C1 segment of cervical spinal cord (tissue), 14 donors: Measurements from ENCODE around the gene MBNL2.

Source experiments
- DNase-seq, 14 donors: peaks; one replicate each; lab custom pipeline; 2025; lab: John Stamatoyannopoulos, UW

MBNL2 gene

GRCh38 chr13:97379386-97379785 is 157.3 kb downstream of the MBNL2 start:
- no peak for DNase-seq

DNA sequence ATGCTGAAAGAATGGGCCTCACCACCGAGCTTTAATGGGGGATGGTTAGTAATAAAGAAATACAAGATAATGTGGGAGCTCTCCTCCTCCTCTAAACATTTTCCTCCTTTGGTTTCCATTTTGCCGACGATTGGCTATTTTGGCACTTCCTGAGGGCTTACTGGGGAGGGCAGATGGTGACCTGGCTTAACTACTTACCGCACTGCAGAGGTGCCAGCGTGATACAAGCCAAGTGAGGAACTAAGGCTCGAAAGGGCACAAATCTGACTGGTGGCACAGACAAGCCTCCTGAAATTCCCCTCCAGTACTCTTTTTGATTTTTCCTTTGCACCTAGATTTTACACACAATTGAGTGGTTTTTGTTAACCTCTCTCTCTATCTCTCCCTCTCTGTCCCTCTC is 158.6 kb downstream of the MBNL2 start:
- peak in 1 of 14 donors; percentile 83 for DNase-seq

DNA sequence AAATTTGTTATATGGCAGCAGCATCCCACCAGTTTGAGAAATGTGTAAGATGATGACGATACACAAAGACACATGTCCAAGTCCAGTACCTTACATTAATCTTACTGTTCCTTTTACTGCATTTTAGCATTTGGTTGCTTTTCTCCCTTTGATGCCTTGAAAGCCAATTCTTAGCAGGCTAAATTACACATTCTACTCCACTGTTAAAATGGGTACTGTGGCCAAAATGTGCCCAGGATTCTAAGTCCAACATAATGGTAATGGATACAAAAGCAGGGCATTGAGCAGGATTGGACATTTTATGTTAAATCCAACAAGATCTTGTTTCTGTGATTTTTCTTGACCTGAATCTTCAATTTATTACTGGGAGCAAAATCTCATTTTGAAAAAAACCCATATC is 159.1 kb downstream of the MBNL2 start:
- DNase-seq: no peak

- no peak for DNase-seq
Observed at GRCh38 chr13:97382276-97382675, 160.1 kb downstream of the MBNL2 start.

GRCh38 chr13:97384371-97384770 is 162.2 kb downstream of the MBNL2 start:
- DNase-seq: no peak

DNA sequence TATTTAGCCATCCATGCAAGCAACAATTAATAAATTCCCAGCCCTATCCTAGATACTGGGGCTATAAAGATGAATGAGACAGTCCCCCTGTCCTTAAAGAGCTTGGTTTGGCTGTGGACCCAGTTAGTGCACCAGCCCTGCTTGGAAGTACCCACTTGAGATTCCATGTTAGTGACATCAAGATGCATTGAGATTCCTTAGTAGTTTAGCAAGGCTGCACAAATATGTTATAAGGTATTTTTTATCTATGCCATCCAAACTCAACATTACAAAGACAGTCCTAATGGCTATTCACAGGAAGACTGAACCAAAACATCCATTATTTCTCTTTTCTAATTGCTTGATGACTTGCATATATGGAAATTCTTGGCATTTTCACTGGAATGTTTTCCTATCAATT is 163.0 kb downstream of the MBNL2 start:
- no peak for DNase-seq

DNA sequence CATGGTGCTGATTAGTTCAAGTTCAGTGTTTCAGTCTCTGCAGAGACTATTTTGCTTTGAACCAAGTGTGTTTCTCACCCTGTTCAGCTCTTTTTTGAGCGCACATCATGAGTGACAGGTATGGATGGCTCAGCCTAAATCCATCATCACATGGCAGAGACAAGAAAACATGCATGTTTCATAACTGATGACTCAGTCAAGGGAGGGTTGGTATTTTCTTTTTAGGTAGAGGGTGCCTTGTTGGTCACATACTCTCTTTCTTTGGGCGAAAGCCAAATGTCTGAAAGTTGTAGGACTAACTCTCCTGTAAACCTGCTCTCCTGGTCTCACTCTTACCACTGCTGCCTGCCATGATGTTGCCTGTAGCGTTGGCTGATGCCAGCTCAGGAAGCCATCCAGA is 163.7 kb downstream of the MBNL2 start:
- DNase-seq: no peak

DNA sequence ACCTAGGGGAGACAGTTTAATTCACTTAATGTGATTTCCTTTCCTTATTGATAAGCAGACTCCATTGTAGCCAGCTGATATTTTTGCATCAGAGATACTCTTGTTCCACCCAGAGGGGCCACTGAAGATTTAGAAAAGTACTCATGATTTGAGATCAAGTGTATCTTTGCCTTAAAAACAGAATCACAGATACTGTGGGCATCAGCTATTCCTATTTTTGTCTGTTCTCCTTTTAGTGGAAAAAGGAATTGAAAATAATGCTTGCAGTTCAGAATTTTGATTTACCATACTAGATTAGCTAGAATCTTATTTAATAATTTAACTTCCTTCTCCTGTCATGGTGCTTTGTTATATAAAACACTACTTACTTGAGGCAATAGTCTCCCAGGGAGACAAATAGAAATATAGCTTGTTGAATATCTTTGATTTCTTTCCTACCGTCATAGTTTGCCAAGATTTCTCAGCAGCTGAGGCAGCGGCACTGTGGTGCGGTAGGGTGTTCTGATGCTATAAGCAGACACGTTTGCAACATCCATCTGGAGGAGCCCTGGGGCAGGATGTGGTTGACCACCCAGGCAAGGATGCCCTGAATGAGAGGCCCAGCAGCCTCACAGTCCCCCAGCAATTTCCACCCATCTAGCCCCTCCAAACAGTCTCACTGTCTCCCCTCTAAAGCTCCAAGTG is 164.8 kb downstream of the MBNL2 start:
- DNase-seq: peak in 4 of 14 donors; percentile 34 to 57 (median 44)

DNA sequence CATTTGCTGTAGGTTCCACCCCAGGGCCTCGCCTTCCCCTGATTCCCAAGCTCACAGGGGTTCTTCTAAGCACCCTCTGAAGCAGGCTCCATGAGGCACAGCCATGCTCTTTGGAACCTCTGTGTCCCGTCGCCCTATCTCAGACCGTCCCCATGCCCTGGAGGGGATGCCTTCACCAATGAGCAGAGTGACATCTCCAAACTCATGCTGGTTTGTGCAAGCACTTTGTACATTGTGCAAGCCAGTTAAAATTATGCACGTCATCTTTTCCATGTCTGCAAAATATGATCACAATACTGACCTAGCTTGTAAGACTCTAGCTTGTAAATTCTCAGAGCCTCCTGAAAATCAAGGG is 165.3 kb downstream of the MBNL2 start:
- no peak for DNase-seq

GRCh38 chr13:97387890-97388289 is 165.8 kb downstream of the MBNL2 start:
- no peak for DNase-seq

DNA sequence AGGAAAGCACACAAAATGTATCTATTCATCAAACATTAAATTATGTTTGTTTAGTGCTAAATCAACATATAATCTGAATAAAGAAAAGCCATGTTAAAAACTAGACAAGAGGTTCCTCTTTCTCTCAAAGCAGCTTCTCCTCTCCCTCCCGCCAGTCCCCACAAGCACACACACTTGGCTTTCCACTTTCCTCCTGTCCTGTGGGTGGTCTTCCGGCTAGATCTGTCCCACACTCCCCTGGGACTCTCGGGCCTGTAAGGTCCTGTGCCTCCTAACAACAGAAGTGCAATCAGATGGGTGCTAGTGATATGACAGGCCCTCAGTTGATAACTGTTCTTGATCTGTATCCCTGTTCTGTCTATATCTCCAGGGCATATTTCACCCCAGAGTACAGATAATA is 166.2 kb downstream of the MBNL2 start:
- DNase-seq: peak in 1 of 14 donors; percentile 21

- no peak for DNase-seq
Observed at GRCh38 chr13:97390941-97391600, 168.9 kb downstream of the MBNL2 start.

DNA sequence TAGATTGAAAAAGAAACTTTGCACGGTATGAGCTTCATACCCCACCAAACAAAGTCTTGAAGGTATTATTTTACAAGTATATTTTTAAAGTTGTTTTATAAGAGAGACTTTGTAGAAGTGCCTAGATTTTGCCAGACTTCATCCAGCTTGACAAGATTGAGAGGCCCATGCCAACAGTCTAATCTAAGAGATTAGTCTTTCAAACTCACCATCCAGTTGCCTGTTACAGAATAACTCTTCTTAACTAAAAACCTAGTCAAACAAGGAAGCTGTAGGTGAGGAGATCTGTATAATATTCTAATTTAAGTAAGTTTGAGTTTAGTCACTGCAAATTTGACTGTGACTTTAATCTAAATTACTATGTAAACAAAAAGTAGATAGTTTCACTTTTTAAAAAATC is 169.9 kb downstream of the MBNL2 start:
- no peak for DNase-seq

GRCh38 chr13:97394542-97394941 is 172.4 kb downstream of the MBNL2 start:
- DNase-seq: no peak

GRCh38 chr13:97395447-97396136 is 173.5 kb downstream of the MBNL2 start:
- DNase-seq: no peak

DNA sequence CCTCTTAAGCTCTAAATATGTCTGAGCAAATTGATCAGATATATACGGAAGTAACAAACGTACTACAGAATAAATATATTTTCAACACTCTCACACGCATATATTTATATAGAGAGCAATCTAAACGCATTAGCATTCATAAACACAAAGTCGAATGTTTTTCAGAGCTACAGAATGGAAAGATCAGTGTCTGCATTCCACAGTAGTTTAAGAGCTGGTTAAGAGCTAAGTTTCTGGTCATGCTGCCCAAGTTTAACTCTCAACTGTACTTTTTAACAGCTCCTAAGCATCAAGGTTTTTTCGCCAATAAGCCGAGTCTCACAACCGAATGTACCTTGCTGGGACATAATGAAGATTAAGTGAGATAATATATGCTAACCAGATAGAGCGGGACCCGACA is 175.1 kb downstream of the MBNL2 start:
- no peak for DNase-seq

DNA sequence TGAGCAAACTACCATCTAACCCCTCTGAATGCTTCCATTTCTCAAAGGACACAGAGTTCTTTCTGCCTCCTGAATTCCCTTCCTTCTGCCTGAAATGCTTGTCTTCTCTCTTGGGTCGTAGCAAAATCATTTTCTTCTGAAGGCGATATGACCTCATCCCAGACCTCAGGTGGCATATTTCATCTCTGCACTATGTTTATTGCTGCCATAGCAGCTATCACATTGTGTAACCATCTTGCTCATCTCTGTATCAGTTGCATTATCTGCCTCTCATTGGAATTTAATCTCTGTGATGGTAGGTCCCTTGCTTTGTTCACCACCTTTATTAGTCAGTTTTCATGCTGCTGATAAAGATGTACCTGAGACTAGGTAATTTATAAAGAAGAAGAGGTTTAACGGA is 179.3 kb downstream of the MBNL2 start:
- no peak for DNase-seq

DNA sequence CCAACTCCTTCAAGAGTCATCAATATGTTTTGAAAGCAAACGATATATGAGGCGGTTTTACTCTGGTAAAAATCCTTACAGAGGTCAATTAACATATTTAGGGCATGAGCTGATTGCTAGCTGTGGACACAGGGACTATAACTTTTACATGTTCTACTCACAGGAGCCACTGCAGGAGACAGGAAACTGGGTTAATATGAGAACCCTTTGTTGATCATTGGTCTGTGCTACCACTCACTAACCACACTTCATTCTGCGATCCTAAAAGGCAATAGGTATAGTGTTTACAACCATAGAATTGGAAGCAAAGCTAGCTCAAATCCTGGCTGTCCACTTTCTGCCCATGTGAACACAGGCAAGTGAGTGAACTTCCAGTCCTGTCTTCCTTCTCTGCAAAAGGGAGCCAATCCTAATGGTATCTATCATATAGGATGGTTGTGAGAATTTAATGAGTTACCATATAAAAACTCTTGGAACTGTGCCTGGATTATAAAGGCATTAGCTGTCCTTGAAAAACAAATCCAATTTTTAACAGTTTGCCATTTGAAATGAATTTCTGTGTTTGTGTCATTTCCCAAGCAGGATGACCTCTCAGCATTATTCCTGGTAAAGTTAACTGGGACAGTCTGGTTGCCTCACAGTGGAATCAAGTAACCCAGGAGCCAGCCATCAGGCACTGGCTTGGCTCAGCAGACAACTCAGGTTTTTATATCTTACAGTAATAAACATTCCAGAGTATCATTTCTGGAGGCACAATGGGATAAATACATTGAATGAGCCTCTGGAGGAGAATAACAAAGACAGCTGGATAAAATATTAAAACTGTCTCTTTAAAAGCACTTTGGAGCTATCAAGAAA is 182.0 kb downstream of the MBNL2 start:
- DNase-seq: no peak

DNA sequence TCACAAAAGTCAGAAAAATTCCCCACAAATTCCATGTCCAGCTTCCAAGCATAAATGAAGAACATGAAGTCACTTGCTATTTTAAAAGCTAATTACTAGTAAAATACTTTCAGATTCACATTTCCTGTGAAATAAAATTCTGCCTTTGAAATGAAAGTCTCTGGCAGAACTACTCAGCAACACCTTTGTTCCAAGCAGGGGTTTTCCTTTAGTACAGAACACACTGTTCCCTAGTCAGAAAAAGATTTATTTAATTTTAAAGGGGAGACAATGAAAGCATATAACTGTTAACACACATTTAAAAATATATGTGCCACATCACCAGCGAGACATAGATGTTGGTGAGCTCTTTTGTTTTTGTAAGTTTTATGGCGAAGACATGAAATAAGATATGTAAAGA is 185.4 kb downstream of the MBNL2 start:
- no peak for DNase-seq

DNA sequence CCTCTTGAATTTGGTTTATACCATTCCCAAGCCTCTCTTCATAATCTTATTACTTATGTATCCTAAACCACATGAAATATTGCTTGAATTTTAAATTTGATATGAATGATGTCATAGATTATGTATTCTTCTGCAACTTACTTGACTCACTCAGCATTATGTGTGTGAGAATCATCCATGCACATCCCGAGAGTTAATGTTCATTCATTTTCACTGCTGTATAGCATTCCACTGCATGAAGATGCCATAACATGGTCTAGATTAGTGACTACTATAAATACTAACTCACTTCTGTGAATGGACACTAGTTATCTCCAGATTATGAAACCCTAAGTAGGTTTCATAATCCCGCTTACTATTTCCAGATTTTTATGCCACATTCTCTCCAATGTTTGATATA is 186.8 kb downstream of the MBNL2 start:
- DNase-seq: no peak

DNA sequence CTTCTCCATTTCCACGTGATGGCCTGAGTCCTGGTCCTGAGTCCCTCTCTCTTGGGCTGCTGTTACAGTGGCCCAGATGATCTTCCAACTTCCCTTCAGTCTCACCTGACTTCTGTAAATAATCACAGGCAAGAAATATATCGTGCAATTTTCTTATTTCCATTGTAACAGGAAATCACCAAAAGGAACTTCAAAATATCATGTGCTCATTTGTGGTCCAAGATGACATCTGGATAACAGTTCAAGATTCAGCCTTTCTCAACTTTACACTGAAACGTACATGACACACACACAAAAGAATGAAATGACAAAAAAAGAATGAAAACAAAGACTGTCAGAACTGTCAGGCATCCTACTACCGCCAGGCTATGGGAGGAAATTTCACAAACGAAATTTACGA is 189.9 kb downstream of the MBNL2 start:
- DNase-seq: no peak

- DNase-seq: no peak
Observed at GRCh38 chr13:97413694-97414093, 191.6 kb downstream of the MBNL2 start.
